Testis (tissue), 2 donors: ENCODE data around the gene SH3D21.

Experiments used
- CTCF ChIP-seq, 3 experiments: fragments of 450-650 bp in 2 of 3; fragments of 200-600 bp in 1 of 3; sonication (generic) in 1 of 3; IDR thresholded peaks; one replicate each; pipeline ENCODE4 v1.5.1; 2016 to 2019; ENCODE audit warnings: antibody characterized with exemption in 3 of 3, mild to moderate bottlenecking in 2 of 3, moderate library complexity in 1 of 3
- POLR2A ChIP-seq: fragments of 450-650 bp; IDR thresholded peaks from one replicate; pipeline ENCODE4 v1.6.1; 2017; ENCODE audit warnings: antibody characterized with exemption, mild to moderate bottlenecking, moderate library complexity

- TF ChIP-seq CTCF (IDR thresholded peaks at IDR 0.05) (no peak), POLR2A (no peak)
Measured at GRCh38 chr1:36304521-36304920, 1.6 kb upstream of the SH3D21 start.
